GM18870 (cell line): Measurements from ENCODE around the gene NCKAP5.
"Not testable (repeated sequence)": the region's sequence is repeated elsewhere in the genome, so short reads cannot be mapped to it uniquely, and the experiment has no call there.

ENCODE experiments used
- ATAC-seq: cut with Tn5 transposase; IDR thresholded peaks from one replicate; pipeline ENCODE4 v1.9.1; 2021; ENCODE audit warnings: moderate library complexity; ENCODE audit not compliant: unreplicated experiment

The NCKAP5 gene

DNA sequence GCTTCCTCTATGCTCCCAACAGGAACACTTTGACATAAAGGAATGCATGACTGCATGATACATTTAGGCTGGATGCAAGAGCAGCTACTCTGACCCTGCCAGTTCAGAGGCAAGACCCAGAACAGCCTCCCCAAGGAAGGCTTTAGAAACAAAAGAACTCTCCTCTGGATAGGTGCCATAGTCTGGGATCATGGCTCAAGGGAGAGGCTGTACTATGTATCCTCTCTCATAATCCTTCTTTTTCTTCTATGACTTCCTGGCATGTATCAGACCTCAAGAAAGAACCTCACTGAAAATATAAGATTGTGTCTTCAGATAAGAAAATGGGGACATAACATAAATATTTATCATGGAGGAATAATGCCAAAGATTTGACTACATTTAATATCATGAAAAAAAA is 704.3 kb downstream of the NCKAP5 start:
- no peak for ATAC-seq

GRCh38 chr2:132860220-132860619 is 708.0 kb downstream of the NCKAP5 start:
- no peak for ATAC-seq

DNA sequence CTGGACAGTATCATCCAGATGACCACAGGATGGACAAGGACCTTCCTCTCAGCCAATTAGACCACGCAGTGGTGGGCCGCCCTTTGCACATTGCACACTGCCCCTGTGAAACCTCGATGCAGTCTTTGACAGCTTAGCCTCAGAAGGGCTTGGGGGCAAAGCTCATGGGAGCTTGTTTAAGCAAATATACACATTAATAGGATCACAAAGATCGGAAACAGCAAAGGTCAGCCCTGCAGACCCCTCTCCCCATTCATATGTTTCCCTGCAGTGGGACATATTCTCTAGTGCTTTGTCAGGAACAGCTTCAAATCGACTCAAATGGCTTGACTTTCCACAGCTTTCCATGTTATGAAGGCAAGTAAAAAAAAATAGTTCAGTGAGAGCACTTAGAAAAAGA is 708.7 kb downstream of the NCKAP5 start:
- ATAC-seq = no peak

- no peak for ATAC-seq
These were observed 710.9 kb downstream of the NCKAP5 start for GRCh38 chr2:132857319-132857718.

DNA sequence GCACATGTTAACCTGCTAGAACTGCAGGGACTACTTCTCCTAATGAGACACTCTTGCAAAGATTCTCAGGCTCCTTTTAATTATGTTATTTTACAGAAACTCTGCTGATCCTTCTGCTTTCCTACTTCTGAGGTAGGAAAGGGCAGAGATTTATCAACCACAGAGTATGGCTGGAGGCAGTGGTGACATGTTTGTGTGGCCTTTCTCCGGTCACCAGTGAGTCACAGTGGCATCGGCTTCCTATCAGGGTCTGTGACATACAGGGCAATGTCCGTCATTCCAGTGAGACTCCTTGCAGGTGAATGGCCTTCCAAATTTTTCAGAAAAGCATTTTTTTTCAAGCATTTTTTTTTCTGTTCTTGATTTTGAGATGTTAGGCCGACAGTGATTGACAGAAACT is 717.6 kb downstream of the NCKAP5 start:
- ATAC-seq = no peak

GRCh38 chr2:132849118-132849517 is 719.1 kb downstream of the NCKAP5 start:
- ATAC-seq = no peak

DNA sequence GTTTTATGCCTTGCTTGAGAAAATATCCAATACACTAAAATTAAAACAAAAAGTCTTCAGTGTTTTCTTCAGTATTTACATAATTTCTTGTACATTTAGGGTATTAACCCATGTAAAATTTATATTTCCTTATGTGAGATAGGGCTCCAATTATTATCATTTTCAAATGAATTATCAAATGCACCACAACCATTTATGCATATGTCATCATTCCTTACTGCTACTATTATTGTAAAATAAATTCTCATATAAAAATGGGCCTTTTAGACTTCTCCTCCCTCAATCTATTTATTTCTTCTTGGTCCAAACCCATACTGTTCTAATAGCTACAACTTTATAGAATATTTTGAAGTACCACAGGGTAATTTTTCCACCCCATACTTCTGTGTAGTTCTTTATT is 722.9 kb downstream of the NCKAP5 start:
- no peak for ATAC-seq

DNA sequence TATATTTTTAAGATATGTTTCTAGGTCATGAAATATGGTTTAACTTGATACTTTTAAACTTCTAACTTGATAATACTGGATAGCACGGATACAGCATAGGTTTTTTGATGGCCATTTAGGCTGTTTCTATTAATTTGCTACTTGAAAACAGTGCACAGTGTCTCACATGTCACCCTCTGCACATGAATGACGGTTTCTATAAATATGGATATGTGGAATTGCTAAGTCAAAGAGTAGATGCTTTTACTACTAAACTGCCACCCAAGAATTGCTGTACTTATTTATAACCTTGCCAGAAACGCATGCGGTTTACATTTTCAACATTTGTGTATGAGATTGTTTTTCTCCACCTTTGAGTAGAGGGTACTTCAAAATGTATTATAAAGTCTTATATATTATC is 723.7 kb downstream of the NCKAP5 start:
- no peak for ATAC-seq

GRCh38 chr2:132837769-132838168 is 730.5 kb downstream of the NCKAP5 start:
- ATAC-seq = no peak

GRCh38 chr2:132830321-132830827 is 737.9 kb downstream of the NCKAP5 start:
- no peak for ATAC-seq

- ATAC-seq = no peak
These were observed 742.7 kb downstream of the NCKAP5 start for GRCh38 chr2:132825601-132826000.

- peak; percentile 76 for ATAC-seq
These were observed 743.5 kb downstream of the NCKAP5 start for GRCh38 chr2:132824716-132825115.

DNA sequence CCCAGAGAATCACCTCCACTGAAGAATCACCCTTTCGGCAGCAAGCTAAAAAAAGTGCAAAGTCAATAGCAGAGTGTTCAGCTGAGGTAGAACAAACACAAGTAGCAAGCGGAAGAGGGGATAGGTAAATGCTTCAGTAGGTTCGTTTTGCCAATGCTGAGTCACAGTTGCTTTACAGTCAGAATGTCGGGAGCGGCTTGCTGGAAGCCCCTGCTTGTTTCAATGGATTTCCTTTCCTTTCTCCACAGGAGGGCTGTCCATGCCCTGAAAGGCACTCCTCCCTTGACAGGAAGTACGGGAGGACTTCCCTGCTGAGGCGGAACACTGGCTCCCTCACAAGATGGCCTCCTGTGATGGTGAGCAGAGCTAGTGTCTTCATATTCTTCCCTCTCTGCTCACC is 752.0 kb downstream of the NCKAP5 start:
- ATAC-seq = no peak

DNA sequence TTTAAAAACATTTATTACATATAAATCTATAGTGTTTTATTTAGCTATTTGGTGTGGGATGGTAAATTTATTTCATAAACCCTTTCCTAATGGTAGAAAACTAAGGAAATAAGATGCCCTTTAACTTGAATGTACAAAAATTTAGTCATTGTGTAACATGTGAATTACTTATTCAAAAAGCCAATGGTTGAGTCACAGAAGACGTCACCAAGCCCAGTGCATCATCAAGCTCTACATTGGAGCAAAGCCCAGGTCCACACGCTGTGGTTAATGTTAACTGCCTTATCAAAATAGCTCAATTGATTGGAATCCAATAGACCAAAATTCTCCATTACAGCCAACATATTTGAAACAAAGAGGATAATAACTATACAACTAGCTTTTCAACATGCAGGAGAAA is 752.7 kb downstream of the NCKAP5 start:
- ATAC-seq = no peak

- no peak for ATAC-seq
These were observed 753.6 kb downstream of the NCKAP5 start for GRCh38 chr2:132814651-132815050.

GRCh38 chr2:132813422-132813821 is 754.8 kb downstream of the NCKAP5 start:
- ATAC-seq = no peak

DNA sequence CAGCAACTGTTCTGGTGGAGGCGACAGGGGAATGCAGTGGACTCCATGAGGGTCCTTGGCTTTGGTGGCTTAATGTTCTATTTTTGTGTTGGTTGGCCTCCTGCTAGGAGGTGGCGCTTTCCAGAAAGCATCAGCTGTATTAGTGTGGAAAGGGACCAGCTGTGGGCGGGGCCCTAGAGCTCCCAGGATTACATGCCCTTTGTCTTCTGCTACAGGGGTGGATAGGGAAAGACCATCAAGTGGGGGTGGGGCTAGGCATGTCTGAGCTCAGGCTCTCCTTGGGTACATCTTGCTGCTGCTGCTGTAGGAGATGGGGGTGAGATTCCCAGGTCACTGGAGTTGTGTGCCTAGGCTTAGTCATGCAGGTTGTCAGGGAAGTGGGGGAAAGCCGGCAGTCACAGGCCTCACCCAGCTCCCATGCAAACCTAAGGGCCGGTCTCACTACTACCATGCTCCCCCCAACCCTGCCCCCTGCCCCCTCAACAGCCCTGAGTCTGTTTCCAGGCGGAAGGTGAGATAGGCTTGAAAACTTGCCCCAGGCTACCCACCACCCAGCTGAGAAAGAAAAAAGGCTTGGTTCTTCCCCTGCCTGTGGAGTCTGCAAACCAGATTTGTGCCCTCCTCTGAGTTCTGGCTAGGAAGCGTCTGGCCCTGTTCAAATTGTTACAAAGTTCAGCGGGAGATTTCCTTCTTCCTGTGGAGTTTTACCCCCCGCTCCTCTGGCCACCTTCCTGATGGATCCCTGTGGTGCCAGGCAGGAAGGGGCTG is 756.9 kb downstream of the NCKAP5 start:
- ATAC-seq = no peak

DNA sequence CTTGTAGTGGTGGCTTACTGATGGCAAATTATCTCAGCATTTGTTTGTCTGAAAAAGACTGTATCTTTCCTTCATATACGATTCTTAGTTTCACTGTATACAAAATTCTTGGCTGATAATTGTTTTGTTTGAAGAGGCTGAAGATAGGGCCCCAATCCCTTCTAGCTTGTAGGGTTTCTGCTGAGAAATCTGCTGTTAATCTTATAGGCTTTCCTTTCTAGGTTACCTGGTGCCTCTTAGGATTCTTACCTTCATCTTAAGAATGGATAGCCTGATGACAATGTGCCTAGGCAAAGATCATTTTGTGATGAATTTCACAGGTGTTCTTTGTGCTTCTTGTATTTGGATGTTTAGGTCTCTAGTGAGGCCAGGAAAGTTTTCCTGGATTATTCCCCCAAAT is 758.3 kb downstream of the NCKAP5 start:
- ATAC-seq = not testable (repeated sequence)

- no peak for ATAC-seq
These were observed 764.2 kb downstream of the NCKAP5 start for GRCh38 chr2:132804051-132804450.

DNA sequence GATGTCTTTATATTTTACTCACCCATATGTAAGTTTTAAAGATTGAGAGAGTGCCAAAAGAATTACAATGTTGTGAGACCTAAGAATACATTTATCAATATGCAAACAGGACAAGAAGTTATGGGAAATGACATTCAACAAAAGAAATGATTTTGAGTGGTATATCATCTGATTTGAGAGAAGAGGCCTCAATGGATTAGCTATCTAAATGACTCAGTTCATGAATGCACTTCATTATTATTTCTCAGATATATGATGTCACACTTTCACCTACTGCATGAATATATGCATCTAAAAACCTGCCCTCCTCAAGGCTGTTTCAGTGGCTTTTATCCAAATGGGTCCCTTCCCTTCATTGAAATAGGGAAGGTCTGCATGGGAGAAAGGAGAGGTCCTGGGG is 769.9 kb downstream of the NCKAP5 start:
- ATAC-seq = no peak

GRCh38 chr2:132797556-132797955 is 770.7 kb downstream of the NCKAP5 start:
- ATAC-seq = no peak

DNA sequence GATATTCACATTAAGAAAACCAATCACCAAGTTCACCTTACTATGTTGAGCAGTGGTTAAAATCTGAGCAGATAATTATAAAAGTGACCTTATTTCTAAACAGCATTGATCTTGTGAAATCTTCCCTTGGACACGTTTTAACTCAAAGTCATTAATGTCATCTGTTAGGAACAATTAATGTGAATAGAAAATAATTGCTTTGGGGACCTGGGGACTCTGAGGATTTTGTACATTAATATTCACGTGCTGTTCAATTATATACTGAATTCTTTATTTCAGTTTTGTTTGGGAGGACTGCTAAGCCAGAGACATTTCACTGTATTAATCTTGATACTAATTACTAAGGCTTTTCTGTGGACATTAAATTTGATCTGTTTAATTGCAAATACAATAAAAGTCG is 771.2 kb downstream of the NCKAP5 start:
- ATAC-seq = no peak

DNA sequence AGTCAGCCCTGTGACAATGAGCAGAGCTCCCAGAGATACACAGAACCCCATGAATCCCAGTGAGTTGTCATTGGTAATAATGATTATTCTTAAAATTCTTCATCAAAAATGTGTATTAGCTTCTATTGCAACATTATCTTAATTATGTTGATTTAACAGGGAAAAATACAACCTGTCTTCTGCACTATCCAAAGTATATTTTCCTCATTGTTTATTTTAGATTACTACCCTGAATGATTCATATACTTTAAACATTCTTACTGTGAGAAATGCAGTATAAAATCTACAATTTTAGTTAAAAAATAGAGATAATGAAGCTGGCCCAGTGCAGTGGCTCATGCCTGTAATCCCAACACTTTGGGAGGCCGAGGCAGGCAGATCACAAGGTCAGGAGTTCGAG is 773.0 kb downstream of the NCKAP5 start:
- no peak for ATAC-seq
